DOHH2 (cell line): ENCODE results near the gene TUBA8.
A peak's percentile ranks its signal among the peaks of the same experiment; 100 is the strongest.

ENCODE experiments used
- H3F3A ChIP-seq: fragments of 200-600 bp; sonication (generic), shearing (Covaris generic); 2 replicates; pipeline ENCODE4 v1.6.0; 2016; ENCODE audit warnings: antibody characterized with exemption, mild to moderate bottlenecking; ENCODE audit not compliant: control insufficient read depth, insufficient read depth
- H3K27ac ChIP-seq: fragments of 200-600 bp; sonication (generic); 2 replicates; pipeline ENCODE4 v1.5.1; 2014; ENCODE audit warnings: low read depth, mild to moderate bottlenecking, low read length, moderate library complexity
- H3K27me3 ChIP-seq: fragments of 200-600 bp; sonication (generic); 2 replicates; pipeline ENCODE4 v1.6.1; 2014; ENCODE audit warnings: mild to moderate bottlenecking, low read length, mixed read lengths; ENCODE audit not compliant: control insufficient read depth
- H3K36me3 ChIP-seq: fragments of 200-600 bp; sonication (generic); 2 replicates; pipeline ENCODE4 v1.6.1; 2014; ENCODE audit warnings: mild to moderate bottlenecking, low read length, moderate library complexity, mixed read lengths; ENCODE audit not compliant: control insufficient read depth
- H3K4me1 ChIP-seq: fragments of 200-600 bp; sonication (generic); 2 replicates; pipeline ENCODE4 v1.6.1; 2014; ENCODE audit warnings: mild to moderate bottlenecking, low read length, mixed read lengths; ENCODE audit not compliant: control insufficient read depth
- H3K4me2 ChIP-seq: fragments of 200-600 bp; sonication (generic); 2 replicates; pipeline ENCODE4 v1.6.0; 2014; ENCODE audit warnings: mild to moderate bottlenecking, low read length, moderate library complexity
- H3K4me3 ChIP-seq: fragments of 200-600 bp; sonication (generic); 2 replicates; pipeline ENCODE4 v1.5.1; 2014; ENCODE audit warnings: mild to moderate bottlenecking, low read length, mixed read lengths
- H3K79me2 ChIP-seq: fragments of 200-600 bp; sonication (generic); 2 replicates; pipeline ENCODE4 v1.6.1; 2014; ENCODE audit warnings: mild to moderate bottlenecking, low read length, mixed read lengths; ENCODE audit not compliant: control insufficient read depth
- H3K9me2 ChIP-seq: fragments of 200-600 bp; sonication (generic); replicated peaks from 2 replicates; pipeline ENCODE4 v1.6.1; 2014; ENCODE audit warnings: mild to moderate bottlenecking, low read length, mixed read lengths; ENCODE audit not compliant: control insufficient read depth
- H3K9me3 ChIP-seq: fragments of 200-600 bp; sonication (generic); 2 replicates; pipeline ENCODE4 v1.6.1; 2014; ENCODE audit warnings: antibody characterized with exemption, low read length, mixed read lengths; ENCODE audit not compliant: control insufficient read depth, insufficient read depth
- H4K20me1 ChIP-seq: fragments of 200-600 bp; sonication (generic); 2 replicates; pipeline ENCODE4 v1.6.0; 2014; ENCODE audit warnings: low read depth, mild to moderate bottlenecking, antibody characterized with exemption, low read length, moderate library complexity; ENCODE audit not compliant: control insufficient read depth, insufficient read depth
- CTCF ChIP-seq: fragments of 200-600 bp; sonication (generic); IDR thresholded peaks from one replicate; pipeline ENCODE4 v1.5.1; 2014; ENCODE audit warnings: antibody characterized with exemption, mild to moderate bottlenecking, low read depth, low read length; ENCODE audit not compliant: poor library complexity, severe bottlenecking
- EZH2phosphoT487 ChIP-seq: fragments of 200-600 bp; sonication (generic); IDR thresholded peaks from 2 replicates; pipeline ENCODE4 v1.6.1; 2017; ENCODE audit warnings: borderline replicate concordance, mild to moderate bottlenecking, antibody characterized with exemption, low read length, moderate library complexity, mixed read lengths

TUBA8 gene

DNA sequence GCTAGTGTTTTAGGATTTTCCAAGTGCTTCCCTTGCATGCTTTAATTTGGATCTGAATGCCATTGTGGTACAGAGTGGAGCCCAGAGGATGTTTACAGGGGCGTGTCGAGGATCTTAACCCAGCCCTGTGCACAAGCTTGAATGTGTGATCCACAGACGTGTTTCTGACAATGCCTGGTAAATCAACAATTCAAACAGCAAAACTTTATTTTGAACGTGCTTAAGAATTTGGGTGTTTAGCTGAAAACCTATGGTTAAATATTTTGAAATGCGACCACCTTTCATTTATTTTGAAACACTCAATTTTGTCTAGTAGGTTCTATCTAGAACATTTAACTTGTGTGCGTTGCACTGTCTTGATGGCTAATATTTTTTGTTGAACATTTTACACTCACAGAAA lies 1.8 kb downstream of the TUBA8 start:
- TF ChIP-seq EZH2phosphoT487 (no peak), CTCF (no peak)
- H3K9me2 ChIP-seq: no peaks in the 10 kb centered on the region
- H3K4me1 ChIP-seq: peaks cover 66% of the 10 kb centered on the region
- no peak overlapping the region for H3K27ac ChIP-seq
- H3K36me3 ChIP-seq: no peaks in the 10 kb centered on the region
- no peaks in the 10 kb centered on the region for H3K27me3 ChIP-seq
- no peaks in the 10 kb centered on the region for H3K79me2 ChIP-seq
- peaks cover 27% of the 10 kb centered on the region for H3F3A ChIP-seq
- H3K9me3 ChIP-seq: no peaks in the 10 kb centered on the region
- H4K20me1 ChIP-seq: no peaks in the 10 kb centered on the region
- H3K4me3 ChIP-seq: no peak overlapping the region
- H3K4me2 ChIP-seq: no peak overlapping the region

GRCh38 chr22:18113680-18114394 lies 3.2 kb downstream of the TUBA8 start:
- Histone ChIP-seq H3K27me3 (no peaks in the 10 kb centered on the region), H3K4me1 (peaks cover 53% of the 10 kb centered on the region), H3K9me2 (no peaks in the 10 kb centered on the region), H3K79me2 (no peaks in the 10 kb centered on the region), H3K9me3 (no peaks in the 10 kb centered on the region), H3K4me2 (peak overlapping the region; percentile 36), H3K27ac (no peak overlapping the region), H3K4me3 (0 out of 2 replicates have a peak overlapping the region, but pooled peaks have one; percentile 2), H3K36me3 (no peaks in the 10 kb centered on the region), H4K20me1 (no peaks in the 10 kb centered on the region), H3F3A (peaks cover 21% of the 10 kb centered on the region)
- no peak for TF ChIP-seq EZH2phosphoT487
- no peak for TF ChIP-seq CTCF

DNA sequence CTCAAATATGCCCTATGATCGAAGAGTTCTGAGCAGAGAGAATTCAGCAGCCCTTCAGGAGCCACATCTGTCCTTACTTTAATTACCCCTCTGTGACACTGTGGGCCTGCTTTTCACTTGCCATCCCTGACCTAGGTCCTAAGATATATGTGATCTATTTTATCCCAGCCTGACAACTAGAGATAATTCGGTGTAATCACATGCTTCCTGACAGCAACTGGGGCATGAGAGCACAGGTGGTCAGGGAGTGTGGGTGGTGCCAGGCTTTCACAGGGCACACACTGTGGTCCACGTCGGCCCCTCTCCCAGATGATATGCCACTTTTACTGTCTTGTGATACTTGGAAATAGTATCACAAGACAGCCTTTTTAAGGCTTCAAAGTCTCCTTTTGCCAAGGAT lies 3.9 kb downstream of the TUBA8 start:
- H3K27me3 ChIP-seq: no peaks in the 10 kb centered on the region
- peaks cover 48% of the 10 kb centered on the region for H3K4me1 ChIP-seq
- no peaks in the 10 kb centered on the region for H4K20me1 ChIP-seq
- H3K36me3 ChIP-seq: no peaks in the 10 kb centered on the region
- peak overlapping the region; percentile 36 for H3K4me2 ChIP-seq
- H3K9me3 ChIP-seq: no peaks in the 10 kb centered on the region
- no peak overlapping the region for H3K27ac ChIP-seq
- peaks cover 17% of the 10 kb centered on the region for H3F3A ChIP-seq
- H3K79me2 ChIP-seq: no peaks in the 10 kb centered on the region
- no peaks in the 10 kb centered on the region for H3K9me2 ChIP-seq
- TF ChIP-seq CTCF: no peak
- TF ChIP-seq EZH2phosphoT487: no peak
- H3K4me3 ChIP-seq: no peak overlapping the region
